ENCODE measurements around the gene ZNF844.
"Not testable (repeated sequence)": the region's sequence is repeated elsewhere in the genome, so short reads cannot be mapped to it uniquely, and the experiment has no call there.

ZNF844 gene

DNA sequence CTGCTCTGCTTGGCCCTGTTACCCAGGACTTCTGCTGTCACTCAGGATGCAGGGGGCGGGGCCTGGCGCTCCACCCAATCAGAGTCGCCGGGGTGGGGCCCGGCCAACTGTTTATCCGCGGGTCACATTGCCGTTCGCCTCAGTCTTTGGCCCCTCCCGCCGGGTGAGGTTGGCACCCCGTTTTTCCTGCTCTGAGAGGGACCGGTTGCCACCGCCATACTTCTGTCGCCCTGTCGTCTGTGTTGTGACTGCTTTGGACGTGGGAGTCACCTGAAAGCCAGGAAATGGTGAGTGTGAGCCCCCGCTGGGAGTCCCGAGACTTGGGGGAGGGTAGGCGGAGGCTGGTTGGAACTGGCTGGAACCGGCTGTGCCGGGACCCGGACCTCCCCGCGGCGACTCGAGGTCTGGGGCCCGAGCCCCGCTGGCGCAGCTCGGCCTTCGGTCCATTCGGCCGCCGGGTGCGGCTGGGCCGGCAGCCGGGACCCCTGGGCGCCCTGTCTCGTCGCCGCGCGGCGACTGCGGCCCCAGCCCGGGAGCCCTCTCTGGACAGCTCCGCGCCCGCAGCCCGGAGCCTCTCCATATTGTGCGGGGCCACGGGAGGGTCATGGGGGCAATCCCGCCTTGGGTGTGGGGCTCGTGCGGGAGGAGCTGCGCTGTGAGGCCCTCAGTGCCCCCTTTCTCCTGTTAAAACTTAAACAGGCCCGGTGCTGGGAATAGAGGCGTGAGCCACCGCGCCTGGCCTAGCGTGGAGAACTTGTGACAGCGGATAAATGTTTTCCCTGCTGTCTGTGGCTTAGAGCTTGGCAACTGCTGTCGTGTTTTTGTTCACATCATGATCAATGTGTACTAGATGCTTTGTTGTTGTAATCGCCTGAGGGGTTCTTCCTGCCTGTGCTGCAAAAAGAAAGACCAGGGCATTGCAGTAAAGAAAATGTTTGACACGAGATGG, at the start of gene ZNF844:
Gene ZNF844, plus strand, starts transcription at position 142 of the 949 bp plus-strand sequence. Its CDS starts 143 bp downstream, at position 285.
- peak; percentile 58 for DNase-seq

DNA sequence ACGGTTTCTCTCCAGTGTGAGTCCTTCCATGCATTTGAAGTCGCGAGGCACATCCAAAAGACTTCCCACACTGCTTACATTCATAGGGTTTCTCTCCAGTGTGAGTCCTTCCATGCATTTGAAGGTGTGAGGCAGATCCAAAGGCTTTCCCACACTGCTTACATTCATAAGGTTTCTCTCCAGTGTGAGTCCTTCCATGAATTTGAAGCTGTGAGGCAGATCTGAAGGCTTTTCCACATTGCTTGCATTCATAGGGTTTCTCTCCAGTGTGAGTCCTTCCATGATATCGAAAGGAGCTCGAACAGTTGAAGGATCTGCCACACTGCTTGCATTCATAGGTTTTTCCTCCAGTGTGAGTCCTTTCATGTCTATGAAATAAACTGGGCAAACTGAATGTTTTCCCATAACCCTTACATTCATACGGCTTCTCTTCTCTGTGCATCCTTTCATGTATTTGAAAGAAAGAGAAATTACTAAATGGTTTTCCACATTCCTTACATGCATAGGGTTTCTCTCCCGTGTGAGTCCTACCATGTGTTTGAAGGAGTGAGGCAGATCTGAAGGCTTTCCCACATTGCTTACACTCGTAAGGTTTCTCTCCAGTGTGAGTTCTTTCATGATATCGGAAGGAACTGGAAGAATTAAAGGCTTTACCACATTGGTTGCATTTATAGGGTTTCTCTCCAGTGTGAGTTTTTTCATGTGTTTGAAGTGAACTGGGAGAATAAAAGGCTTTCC, 49.3 kb upstream of the ZNF844 start:
- no peak for DNase-seq

DNA sequence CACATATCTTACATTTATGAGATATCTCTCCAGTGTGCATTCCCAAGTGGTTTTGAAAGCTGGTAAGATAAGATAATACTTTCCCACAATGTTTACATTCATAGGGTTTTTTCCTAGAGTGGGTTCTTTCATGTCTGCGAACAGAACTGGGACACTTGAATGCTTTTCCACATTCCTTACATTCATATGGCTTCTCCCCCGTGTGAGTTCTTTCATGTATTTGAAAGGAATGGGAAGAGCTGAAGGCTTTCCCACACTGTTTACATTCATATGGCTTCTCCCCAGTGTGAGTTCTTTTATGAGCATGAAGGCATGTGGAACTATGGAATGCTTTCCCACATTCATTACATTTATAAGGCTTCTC, 48.8 kb upstream of the ZNF844 start:
- no peak for DNase-seq

DNA sequence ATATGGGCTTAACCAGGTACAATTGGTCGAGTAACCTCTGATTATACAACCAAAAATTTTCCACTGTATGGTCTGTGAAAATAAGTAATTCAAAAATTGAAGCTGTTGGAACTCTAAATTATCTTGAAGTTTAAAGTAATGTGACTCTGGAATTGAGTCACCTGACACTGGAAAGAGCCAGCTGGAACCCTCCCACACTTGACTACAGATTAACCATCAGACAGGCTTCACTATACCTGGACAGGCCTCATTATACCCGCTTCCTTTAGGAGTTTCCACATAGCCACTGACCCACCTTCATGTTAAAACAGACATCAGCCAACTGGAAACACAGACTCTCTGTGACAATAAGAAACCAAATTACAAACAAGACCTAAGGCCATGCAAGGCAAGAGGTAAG, 30.3 kb upstream of the ZNF844 start:
- DNase-seq, result no peak

DNA sequence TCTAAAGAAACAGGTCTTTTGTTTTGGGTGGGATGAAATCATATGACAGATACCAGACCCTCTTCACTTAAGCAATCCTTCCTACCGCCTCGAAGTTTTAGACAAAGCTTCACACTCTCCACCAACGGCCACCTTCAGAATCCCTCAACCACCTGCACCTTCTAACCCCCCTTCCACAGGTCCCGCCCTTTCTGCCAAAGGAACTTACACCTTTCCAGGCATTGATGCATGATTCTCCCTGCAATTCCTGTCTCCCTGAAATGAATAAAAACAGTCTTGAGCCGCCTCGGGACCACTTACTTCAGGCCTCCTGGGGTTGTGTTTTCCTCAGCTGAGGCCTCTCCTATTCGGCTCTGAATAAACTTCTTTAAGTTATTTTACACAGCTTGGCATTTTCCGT, 29.9 kb upstream of the ZNF844 start:
- DNase-seq, result no peak

DNA sequence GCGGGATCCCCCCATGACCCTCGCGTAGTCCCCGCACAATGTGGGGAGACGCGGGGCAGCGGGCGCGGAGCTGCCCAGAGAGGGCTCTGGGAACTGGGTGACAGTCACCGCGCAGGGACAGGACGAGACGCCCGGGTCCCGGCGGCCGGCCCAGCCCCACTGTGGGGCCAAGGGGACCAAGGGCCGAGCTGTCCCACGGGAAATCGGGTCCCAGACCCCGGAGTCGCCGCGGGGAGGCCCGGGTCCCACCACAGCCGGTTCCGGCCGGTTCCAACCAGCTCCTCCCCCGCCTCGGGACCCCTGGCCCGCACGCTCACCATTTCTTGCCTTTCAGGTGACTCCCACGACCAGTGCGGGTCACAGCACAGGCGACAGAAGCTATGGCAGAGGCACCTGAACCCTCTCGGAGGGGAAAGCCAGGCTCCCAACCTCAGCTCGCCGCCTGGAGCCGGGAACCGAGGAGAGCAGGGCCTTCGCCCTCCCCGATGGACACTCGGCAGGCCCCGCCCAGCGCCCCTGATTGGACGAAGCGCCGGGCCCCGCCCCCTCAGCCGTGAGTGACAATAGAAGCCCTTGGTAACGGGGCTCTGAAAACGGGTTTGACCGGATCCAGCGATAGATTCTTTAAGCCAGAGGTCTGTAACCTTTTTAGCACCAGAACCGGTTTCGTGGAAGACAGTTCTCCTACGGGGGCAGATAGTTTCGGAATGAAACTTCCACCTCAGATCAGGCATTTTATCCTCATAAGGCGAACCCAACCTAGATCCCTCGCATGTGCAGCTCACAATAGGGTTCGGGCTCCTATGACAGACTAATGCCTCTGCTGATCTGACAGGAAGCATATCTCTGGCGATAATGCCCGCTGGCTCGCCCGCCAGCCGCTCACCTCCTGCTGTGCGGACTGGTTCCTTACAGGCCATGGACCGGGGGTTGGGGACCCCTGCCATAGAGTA, 29.0 kb upstream of the ZNF844 start, which contains the start of gene ZNF433:
Gene ZNF433, minus strand, starts transcription at position 460 of the 953 bp plus-strand sequence. Its CDS starts 140 bp downstream, at position 320.
- peak; percentile 50 for DNase-seq

DNA sequence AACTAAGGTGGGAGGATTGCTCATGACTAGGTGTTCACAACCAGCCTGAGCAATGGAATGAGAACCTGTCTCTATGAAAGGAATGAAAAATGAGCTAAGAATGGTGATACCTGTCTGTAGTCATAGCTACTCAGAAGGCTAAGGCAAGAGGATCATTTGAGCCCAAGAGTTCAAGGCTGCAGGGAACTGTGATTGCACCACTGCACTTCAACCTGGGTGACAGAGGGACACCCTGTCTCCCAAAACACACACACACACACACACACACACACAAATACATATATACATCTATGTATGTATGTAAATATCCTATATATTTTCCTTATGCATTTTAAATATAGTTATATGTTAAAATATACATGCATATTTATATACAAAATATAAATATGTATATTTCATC, 21.6 kb upstream of the ZNF844 start:
- no peak for DNase-seq

GRCh38 chr19:12043752-12044422, 20.6 kb upstream of the ZNF844 start:
- DNase-seq, result no peak

GRCh38 chr19:12047868-12048267, 16.7 kb upstream of the ZNF844 start:
- DNase-seq, result no peak

GRCh38 chr19:12052091-12052496, 12.4 kb upstream of the ZNF844 start:
- DNase-seq, result no peak

- DNase-seq, result no peak
Measured at GRCh38 chr19:12052497-12053169, 11.9 kb upstream of the ZNF844 start, which contains the start of gene ZNF878. ZNF878 (minus strand) TSS chr19:12052961; CDS start chr19:12052801, 160 bp downstream.

GRCh38 chr19:12055784-12056183, 8.7 kb upstream of the ZNF844 start:
- DNase-seq, result no peak

DNA sequence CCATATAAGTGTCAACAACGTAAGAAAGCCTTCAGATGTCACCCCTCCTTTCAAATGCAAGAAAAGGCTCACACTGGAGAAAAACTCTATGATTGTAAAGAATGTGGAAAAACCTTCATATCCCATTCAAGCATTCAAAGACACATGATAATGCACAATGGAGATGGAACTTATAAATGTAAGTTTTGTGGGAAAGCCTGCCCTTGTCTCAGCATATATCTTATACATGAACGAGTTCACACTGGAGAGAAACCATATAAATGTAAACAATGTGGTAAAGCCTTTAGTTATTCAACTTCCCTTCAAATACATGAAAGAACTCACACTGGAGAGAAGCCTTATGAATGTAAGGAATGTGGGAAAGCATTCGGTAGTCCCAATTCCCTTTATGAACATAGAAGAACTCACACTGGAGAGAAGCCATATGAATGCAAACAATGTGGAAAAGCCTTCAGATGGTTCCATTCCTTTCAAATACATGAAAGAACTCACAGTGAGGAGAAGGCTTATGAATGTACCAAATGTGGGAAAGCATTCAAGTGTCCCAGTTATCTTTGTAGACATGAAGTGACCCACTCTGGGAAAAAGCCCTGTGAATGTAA, 11.1 kb downstream of the ZNF844 start:
- DNase-seq, result no peak

DNA sequence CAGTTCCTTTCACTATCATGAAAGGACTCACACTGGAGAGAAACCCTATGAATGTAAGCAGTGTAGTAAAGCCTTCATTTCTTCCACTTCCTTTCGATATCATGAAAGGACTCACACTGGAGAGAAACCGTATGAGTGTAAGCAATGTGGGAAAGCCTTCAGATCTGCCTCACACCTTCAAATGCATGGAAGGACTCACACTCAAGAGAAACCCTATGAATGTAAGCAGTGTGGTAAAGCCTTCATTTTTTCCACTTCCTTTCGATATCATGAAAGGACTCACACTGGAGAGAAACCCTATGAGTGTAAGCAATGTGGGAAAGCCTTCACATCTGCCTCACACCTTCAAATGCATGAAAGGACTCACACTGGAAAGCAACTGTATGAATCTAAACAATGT, 11.8 kb downstream of the ZNF844 start:
- DNase-seq, result not testable (repeated sequence)

- DNase-seq, result no peak
Measured at GRCh38 chr19:12077375-12077774, 12.8 kb downstream of the ZNF844 start.

GRCh38 chr19:12083336-12083735, 18.8 kb downstream of the ZNF844 start:
- DNase-seq, result not testable (repeated sequence)

- DNase-seq, result no peak
Measured at GRCh38 chr19:12085074-12085818, 20.7 kb downstream of the ZNF844 start.

GRCh38 chr19:12090807-12091206, 26.3 kb downstream of the ZNF844 start:
- peak; percentile 34 for DNase-seq

DNA sequence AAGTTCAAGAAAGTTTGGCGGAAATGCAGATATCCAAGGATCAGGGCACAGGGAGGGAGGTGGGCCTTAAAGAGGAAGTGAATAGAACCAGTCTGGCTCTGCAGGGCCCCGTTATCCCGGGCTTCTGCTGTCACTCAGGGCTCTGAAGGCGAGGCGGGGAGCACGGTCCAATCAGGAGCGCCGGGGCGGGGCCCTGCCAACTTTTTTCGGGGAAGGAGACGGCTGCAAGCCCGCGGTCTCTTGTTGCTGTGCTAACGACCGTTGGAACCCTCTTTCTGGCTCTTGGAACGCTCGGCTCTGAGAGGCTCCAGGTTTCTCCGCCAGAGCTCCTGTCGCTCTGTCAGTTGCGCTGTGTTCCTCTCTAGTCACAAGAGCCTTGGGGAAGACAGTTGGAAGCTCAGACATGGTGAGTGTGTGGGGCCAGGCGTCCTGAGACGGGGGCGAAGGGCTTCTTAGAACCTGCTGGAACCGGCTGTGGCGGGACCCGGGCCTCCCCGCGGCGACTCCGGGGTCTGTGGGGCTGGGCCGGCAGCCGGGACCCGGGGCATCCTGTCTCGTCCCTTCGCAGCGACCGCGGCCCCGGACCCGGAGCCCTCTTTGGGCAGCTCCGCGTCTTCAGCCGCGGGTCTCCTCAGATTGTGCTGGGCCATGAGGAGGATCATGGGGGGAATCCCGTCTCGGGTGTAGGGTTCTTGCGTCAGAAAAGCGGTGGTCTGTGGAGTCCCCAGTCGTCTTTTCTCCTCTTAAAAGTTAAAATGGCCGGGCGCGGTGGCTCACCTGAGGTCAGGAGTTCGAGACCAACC, 27.7 kb downstream of the ZNF844 start:
- peak; percentile 28 for DNase-seq

All from activated CD4-positive, alpha-beta T cell treated with anti-CD3 and anti-CD28 coated beads for 1 hour (primary cell).